ENCODE measurements around the gene HJV. TPM values are rescaled to one million over a fixed set of nuclear protein-coding genes. Genes with fewer than 3 reads are reported as not detected.

HJV gene
- total RNA-seq, 1 experiment from 2014 or later = not detected

DNA sequence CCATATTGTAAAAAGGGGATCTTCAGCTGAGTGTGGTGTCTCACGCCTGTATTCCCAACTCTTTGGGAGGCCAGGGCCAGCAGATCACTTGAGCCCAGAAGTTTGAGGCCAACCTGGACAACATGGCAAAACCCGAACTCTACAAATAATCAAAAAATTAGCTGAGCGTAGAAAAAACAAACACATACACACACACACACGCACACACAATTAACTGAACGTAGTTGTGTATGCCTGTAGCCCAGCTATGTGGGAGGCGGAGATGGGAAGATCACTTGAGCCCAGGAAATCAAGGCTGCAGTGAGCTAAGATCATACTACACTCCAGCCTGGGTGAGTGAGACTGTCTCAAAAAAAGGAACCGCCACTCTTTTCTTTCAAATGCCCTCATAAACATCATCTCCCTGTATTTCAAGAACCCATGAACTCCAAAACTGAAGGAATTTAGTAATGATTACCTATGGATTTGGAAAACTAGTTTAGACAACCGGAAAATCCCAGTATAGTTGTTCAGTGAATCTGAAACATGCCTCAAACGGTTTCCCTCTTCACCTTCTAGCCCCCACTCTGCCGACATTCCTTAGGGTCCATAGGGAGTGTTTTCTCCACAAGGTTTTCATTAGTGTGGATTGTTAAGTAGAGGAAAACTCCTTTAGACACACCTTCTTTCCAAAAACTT lies 29.7 kb downstream of the HJV start:
- Histone ChIP-seq H3K9me3 (ENCODE audit: control insufficient read depth in 1 of 2, insufficient read depth in 1 of 2, low read depth in 1 of 2, low read length in 2 of 2) (no peaks in the 10 kb centered on the region), H3K36me3 (ENCODE audit: control insufficient read depth in 1 of 2, insufficient read depth in 2 of 2, low read length in 2 of 2) (no peaks in the 10 kb centered on the region), H3K27me3 (ENCODE audit: insufficient read depth, low read length) (no peaks in the 10 kb centered on the region), H2AFZ (ENCODE audit: low read depth, low read length, poor library complexity, severe bottlenecking) (no peak overlapping the region), H3K4me2 (ENCODE audit: low read length) (no peak overlapping the region), H3K4me3 (replicated peaks in 1 of 2; ENCODE audit: low read depth in 1 of 2, low read length in 2 of 2) (no peak overlapping the region), H3K9ac (ENCODE audit: low read length) (no peak overlapping the region), H3K79me2 (ENCODE audit: insufficient read depth, low read length) (no peaks in the 10 kb centered on the region), H4K20me1 (ENCODE audit: insufficient read depth) (no peaks in the 10 kb centered on the region), H3K4me1 (ENCODE audit: control insufficient read depth in 1 of 2, insufficient read depth in 2 of 2, low read length in 2 of 2) (peaks cover 2 to 5% of the 10 kb centered on the region in 2 experiments; a peak in 2 of 4 replicates), H3K9me2 (ENCODE audit: insufficient read depth) (no peaks in the 10 kb centered on the region), H3K27ac (ENCODE audit: low read depth, low read length) (no peak overlapping the region)
- ChIA-PET RAD21 (ENCODE audit: low non-redundant PET in 1 of 2, low total read pairs in 2 of 2, uncharacterized antibody in 2 of 2, unreplicated experiment in 2 of 2) (no interaction called here), POLR2A (interaction anchor here (2.8 kb wide), 1 partner anchor 12 kb away, joined by 6 read pairs; no protein-coding TSS in a partner anchor), CTCF (interaction anchor here (2.3 kb wide), 1 partner anchor 15 kb away, joined by 11 read pairs; no protein-coding TSS in a partner anchor)
- TF ChIP-seq REST (IDR thresholded peaks at IDR 0.05; ENCODE audit: low read depth) (no peak), JUND (IDR thresholded peaks at IDR 0.05) (no peak), YY1 (IDR thresholded peaks at IDR 0.05; ENCODE audit: extremely low read depth, insufficient replicate concordance, low read depth, low read length) (no peak), SIN3A (IDR thresholded peaks at IDR 0.05; ENCODE audit: low read depth) (no peak), SP1 (IDR thresholded peaks at IDR 0.05; ENCODE audit: low read depth) (no peak), MAX (IDR thresholded peaks at IDR 0.05) (no peak), EZH2phosphoT487 (IDR thresholded peaks at IDR 0.05; ENCODE audit: borderline replicate concordance) (no peak), POLR2AphosphoS5 (IDR thresholded peaks at IDR 0.05; ENCODE audit: low read depth, low read length) (no peak), ATF3 (IDR thresholded peaks at IDR 0.05) (no peak), POLR2A (IDR thresholded peaks at IDR 0.05; ENCODE audit: borderline replicate concordance, extremely low read depth, insufficient read depth, insufficient read length) (no peak), SRF (IDR thresholded peaks at IDR 0.05; ENCODE audit: low read depth) (no peak)
- TF ChIP-seq, protein P1, sequence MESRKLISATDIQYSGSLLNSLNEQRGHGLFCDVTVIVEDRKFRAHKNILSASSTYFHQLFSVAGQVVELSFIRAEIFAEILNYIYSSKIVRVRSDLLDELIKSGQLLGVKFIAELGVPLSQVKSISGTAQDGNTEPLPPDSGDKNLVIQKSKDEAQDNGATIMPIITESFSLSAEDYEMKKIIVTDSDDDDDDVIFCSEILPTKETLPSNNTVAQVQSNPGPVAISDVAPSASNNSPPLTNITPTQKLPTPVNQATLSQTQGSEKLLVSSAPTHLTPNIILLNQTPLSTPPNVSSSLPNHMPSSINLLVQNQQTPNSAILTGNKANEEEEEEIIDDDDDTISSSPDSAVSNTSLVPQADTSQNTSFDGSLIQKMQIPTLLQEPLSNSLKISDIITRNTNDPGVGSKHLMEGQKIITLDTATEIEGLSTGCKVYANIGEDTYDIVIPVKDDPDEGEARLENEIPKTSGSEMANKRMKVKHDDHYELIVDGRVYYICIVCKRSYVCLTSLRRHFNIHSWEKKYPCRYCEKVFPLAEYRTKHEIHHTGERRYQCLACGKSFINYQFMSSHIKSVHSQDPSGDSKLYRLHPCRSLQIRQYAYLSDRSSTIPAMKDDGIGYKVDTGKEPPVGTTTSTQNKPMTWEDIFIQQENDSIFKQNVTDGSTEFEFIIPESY (IDR thresholded peaks at IDR 0.05; ENCODE audit: extremely low read depth, insufficient replicate concordance, low read length) = no peak
- DNase-seq (ENCODE audit: low read depth, low spot score) (no peak), ATAC-seq (no peak)
- intact Hi-C loops (cut with micrococcal nuclease) = no loop called here
- no TSS peak for BruUV-seq (replicated peaks)
